GM19025 (cell line): Measurements from ENCODE around the gene GALNT18.

Experiments
- ATAC-seq: cut with Tn5 transposase; IDR thresholded peaks from one replicate; pipeline ENCODE4 v1.9.1; 2021; ENCODE audit warnings: mild to moderate bottlenecking, low read depth, moderate library complexity; ENCODE audit not compliant: unreplicated experiment

GALNT18 gene

DNA sequence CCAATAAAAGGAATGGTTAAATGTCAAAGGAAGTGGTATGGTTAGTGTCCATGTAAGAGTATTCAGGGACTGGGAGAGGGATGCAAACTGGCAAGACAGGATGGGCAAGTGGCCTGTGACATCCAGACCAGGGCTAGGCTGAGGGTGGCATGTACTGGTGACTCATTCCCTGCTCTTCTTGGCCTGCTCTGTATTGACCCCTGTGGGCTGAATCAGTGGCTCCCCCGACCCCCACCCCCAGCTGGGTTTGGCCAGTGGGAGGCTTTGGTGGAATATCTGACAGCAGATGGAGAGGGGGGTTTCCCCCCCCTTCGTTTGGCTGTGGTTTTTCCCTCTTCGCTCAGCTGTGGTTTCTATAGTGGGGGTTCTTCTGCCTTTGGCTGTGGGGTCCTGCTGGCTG lies 356.5 kb downstream of the GALNT18 start:
- ATAC-seq: no peak

DNA sequence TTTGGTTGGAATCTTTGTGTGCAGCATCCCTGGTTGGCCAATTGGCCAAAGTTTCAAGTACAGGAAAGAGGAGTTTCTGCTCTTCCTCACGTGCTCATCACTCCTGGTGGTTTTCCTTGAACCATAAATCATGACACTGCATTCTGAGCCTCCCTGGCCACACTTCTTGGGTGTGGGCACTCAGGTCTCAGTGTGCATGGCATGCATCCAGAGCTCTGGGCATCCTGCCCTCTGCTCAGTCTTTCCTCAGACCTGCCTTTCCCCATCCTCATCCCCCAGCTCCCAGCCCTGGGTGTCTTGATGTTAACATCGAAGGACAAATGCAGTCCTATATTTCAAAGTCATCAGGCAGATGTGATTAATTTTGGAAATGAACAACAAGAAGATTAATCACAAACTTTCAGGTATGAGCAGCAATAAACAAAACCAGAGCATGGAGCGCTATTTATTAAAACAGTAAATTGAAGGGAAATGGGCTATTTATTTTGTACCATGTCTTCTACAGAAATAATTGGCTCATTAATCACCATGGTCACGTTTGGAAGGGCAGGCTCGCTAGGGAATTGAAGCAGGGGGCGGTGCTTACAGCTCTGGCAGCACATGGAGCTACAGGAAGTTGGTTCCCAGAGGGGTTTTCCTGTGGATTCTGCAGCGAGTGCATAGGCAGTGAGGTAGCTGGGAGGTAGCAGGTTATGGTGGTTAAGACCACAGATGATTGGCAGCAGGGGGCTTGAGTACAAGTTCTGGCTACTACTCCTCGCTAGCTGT lies 358.4 kb downstream of the GALNT18 start:
- no peak for ATAC-seq

DNA sequence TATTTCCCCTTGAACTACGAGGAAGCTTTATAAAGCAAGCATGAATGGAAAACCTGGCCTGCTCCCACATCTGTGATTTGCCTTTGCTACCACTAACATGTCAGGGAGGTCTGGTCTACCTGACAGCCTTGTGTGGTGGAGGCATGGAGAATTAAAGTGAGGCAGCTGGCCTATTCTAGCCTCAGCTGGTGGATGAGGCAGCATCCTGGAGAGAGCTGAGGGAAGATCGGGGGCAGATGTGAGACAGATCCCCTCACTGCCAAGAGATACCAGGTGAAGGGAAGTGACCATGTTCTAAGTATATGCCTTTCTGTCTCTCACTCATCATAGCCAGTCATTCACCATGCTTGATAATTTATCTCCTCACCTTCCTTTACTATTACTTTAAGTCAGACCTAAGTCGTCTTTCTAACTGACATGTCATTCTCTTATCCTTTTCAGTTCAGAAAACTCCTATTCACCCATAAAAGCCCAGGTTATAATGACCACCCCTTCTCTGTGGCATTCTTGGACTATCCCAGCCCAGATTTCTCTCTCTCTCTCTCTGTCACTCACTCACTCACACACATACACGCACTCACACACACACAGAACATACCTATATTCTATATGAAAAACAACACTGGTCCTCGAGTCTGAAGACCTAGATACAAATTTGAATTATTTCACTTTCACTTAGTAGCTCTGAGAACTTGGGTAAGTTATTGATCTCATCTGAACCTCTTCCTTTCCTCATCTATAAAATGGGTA lies 359.5 kb downstream of the GALNT18 start:
- ATAC-seq: no peak

DNA sequence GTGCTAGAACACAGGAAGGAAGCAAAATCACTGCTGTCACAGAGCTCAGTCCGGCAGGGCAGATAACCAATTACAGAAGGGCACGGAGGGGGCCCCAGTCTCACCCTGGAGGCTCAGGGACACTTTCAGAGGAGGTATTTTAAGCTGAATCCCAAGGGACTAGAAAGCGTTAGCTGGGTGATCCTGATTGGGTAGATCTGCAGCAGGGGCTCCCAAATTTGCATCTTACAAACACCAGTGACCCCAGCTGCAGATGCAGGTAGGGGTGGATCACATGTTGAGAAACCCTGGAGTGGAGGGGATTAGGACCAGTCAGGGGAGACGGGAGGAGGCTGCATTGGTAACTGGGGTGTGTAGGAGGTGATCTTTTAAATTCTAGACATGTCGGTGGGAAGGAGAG lies 360.2 kb downstream of the GALNT18 start:
- peak; percentile 49 for ATAC-seq

DNA sequence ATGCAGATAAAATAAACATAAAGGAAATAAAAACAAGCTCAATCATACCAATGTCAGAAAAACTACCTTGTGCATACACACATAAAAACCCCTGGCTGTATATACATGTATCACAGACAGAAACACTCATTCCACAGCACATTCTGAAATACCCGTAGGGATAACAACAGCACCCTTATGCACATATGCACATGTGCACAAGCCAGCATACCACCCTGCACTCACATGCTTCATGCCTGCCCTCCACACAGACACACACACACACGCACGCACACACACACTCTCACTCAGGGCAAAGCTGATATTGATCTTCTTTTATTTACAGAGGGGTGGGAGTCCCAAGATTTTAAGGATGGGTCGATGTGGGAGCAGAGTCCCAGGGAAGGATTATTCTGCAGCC lies 360.9 kb downstream of the GALNT18 start:
- ATAC-seq: no peak

DNA sequence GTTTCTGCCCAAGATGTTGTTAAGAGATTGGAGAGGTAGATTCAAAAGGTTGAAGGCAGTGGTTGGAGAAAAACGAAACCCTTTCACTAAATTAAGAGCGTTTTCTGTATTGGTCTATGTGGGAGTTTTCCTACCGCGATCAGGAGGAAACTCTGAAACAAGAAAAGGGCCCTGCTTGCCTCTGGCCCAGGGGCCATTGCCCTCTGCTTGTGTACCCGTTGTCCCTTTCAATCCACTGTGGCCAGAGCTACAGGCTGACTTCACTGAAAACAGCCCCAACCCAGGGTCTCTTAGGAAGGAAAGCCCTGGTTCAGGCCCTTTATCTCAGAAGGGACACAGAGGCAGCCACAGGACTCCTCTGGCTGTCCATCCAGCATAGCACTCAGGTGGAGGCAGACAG lies 367.8 kb downstream of the GALNT18 start:
- no peak for ATAC-seq

DNA sequence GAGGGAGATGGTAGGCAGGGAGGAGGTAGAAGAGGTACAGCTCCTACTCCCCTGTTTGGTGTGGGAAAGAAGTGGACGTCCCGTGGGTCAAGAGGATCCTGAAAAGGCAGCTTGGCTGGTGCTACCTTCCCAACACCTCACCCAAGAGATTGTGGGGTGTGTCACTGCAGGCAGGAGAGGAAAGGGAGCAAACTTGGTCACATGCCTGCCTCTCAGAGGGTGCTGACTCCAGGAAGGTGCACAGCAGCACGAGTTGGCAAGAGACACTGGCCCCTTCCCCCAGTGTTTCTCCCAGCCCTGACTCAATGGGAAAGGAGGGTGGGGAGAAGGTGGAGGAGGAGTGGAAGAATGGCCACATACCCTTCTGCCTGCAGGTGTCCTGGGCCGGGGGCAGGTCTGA lies 368.3 kb downstream of the GALNT18 start:
- ATAC-seq: no peak

DNA sequence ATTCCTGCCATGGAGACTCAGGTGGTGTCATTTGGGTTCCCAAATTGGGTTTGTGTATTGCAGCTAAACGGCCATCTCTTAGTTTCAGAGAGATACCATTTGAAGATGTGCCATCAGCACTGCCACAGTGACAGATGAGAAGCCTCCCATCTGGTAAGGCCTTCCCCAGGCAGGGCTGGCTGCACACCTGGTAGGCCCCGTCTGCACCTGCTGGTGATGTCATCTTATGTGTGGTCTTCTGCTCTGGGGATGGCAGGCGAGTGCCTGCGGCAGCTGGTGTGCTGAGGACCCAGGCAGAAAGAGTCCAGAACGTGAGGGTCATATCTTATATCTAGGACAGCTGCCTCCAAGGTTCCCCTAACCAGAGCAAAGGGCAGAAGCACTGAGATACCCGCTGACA lies 369.4 kb downstream of the GALNT18 start:
- ATAC-seq: no peak

DNA sequence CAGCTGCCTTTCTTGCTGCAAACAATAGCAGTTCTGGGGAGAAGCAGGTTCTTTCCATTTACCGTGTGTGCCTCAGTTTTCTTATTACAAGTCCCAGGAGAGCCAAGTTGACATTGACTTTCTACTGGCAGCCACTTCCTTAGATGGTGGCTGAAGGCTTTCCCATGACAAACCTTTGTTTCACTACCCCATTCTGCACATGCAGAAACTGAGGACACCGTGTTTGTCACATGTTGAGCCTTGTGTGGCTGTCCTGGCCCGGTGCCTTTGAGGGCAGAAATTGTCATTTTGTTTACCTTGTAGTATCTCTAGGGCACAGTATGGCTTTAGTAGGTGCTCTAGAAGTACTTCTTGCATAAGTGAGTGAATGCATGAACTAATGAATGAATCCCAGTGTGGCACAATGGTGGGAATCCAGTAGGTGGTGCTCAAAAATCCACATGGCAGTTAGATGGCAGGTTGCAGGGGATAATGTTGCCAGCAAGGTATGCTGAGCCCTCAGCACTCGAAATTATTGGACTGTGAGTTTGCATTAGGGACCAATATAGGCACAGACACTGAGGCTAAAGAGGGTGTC lies 370.3 kb downstream of the GALNT18 start:
- ATAC-seq: no peak

DNA sequence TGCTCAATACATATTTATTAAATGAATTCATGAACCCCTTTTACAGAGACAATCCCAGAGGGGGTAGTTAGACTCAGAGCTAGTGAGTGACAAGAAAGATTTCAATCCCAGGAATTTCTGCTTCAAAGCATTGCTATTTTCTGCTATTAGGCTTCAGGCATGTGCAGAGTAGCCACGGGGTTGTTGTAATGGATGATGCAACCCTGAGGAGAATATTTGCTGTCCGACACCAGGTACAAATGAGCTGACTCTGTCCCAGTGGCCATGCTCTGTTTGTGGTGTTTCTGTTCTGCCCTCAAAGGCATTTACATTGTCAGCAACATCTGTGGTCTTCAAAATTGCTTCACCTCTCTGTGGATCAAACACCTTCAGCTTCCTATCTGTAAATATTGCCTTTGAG lies 371.3 kb downstream of the GALNT18 start:
- no peak for ATAC-seq

DNA sequence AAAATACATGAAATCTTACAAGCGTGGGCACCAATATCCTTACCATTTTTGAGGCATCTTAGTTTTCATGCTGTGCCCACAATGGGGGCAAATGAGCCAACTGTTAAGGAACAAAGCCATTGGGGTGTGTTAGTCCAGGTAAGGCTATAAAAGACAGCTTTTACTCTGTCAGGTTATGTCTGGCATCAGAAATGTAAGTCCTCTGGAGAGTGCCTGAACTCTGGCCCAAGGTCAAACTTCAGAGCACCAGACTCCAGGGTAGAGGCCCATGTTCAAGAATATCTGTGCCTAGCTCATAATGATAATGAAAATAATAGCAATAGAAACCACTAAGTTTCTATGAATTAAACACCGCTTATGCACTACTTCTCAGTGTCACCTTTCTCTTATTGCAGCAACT lies 374.2 kb downstream of the GALNT18 start:
- no peak for ATAC-seq

DNA sequence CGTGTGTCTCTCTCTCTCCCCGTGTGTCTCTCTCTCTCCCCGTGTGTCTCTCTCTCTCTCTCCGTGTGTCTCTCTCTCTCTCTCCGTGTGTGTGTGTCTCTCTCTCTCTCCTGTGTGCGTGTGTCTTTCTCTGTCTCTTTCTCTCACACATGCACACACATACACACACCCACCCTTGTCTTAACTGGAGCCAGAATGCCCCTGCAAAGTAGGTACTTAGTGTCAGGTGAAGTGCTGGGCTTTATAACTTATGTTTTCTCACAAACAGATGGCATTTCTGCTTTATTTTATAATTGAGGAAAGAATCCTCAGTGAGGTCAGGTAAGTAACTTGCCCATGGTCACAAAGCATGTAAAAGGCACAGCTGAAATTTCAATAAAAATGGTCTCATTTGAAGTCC lies 374.7 kb downstream of the GALNT18 start:
- ATAC-seq: no peak

DNA sequence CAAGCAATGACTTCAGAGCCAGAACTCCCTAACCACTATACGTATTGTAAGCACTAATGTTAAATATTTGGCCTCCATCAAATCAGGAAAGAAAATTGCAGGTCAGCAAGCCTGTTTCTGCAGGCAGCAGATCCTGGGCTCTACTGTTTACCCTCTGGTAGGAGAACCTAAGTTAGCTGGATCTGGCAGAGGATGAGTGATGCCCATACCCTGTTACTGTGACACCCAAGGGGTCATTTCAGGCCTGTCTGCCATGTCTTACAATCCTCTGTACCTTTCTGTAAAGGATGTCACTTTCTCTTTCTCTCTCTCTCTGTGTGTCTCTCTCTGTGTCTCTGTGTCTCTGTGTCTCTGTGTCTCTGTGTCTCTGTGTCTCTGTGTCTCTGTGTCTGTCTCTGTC lies 375.6 kb downstream of the GALNT18 start:
- ATAC-seq: no peak

DNA sequence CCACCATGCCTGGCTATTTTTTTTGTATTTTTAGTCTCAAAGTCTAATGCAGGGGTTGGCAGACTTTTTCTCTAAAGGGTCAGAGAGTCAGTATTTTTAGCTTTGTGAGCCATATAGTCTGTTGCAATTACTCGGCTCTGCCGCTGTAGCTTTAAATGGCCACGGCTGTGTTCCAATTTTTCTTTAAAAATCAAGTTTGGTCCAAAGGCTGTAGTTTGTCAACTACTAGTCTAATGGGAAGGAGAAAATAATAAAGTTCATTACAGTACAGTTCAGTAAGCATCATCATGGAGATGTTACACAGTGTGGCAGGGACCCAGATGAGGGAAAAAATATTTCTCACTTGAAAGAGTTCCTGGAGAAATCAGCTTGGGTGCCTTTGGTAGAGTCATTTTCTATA lies 376.4 kb downstream of the GALNT18 start:
- ATAC-seq: no peak

DNA sequence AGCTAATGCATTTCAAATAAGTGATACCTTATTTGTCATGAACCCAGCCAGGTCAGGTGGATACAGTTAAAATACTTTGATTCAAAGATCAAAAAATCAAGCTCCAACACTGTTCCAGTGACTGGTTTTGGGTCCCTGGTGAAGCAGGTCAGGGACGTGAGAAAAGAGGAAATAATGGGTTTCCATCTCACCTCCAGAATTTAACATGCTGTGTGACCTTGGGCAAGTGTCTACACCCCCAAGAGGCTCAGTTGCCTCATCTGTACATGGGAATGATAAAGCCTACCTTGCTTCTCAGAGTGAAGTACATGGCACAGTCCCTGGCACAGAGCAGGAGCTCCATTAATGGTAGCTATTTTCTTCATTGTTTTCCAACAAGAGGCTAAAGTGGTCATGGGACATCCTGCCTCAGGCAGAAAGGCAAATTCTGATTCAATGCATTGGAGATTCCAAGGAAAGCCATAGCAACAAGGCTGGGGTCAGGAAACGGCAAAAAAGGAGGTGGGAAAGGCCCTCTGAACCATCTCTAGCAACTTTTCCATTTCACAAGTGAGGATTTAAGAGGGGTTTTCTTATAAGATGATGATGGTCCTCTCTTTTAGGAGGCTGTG lies 377.2 kb downstream of the GALNT18 start:
- ATAC-seq: no peak

DNA sequence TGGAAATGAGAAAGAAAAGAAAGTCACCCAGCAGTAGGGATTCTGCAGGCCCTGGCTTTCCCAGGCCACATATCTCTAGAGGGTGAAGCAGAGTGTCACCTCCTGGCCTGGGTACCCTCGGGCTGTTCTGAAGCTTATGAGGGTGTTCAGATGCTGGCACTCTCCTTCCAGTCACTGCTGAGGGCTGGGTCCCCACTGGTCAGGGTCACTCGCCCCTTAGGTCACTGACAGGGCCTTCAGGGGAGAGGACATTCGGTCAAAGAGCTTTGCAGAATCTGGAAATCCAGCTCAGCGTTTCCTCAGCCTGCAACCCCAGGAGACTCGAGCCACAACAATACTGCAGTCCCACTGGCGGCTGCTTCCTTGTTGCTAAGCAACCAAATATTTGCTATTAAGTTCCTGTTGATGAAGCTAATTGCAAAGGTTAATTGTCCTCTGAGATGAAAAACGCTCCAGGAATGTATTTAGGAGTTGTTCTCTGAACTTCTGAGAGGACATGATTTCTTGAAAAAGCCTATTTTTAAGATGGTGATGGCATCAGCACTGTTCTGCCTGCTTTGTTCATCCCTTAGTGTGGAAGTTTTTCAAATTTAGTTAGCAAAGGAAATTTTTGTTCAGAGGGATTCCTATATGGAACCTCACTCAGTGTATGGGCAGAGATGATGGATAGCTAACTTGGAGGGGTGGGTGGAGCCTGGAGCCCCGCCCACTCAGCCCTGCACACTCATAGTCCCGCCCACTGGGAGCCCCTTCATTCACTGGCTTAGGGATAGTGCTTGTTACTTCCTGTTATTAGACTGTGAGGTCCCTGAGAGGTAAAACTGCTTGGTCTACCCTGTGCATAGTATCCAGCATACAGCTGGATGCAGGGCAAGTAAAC lies 378.0 kb downstream of the GALNT18 start:
- ATAC-seq: no peak

DNA sequence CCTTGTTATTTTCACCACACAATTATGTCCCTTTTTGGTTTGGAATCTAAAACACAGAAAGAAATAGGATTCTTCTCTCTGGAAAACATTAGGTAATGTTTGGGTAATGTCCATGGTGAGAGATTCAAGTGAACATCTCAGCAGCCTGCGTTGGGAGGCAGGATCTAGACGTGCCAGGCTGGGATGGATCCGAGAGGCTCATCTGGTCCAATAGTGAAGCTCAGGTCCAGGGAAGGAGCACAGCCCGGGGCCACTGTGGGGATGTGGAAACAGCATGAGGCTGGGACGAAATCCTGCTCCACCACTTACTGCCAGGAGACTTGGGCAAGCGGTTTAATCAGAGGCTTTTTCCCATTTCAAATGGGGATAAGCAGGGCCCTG lies 378.6 kb downstream of the GALNT18 start:
- no peak for ATAC-seq

DNA sequence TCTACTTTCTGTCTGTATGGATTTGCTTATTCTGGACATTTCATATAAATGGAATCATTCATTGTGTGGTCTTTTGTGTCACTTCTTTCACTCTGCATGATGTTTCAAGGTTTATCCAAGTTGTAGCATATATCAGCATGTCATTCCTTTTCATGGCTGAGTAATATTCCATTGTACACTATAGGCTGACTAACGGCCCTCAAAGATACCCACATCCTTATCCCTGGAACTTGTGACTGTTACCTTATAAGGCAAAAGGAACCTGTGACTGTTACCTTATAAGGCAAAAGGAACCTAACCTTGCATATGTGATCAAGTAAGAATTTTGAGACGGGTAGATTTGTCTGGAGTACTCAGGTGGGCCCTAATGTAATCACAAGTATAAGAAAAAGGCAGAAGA lies 380.5 kb downstream of the GALNT18 start:
- no peak for ATAC-seq

DNA sequence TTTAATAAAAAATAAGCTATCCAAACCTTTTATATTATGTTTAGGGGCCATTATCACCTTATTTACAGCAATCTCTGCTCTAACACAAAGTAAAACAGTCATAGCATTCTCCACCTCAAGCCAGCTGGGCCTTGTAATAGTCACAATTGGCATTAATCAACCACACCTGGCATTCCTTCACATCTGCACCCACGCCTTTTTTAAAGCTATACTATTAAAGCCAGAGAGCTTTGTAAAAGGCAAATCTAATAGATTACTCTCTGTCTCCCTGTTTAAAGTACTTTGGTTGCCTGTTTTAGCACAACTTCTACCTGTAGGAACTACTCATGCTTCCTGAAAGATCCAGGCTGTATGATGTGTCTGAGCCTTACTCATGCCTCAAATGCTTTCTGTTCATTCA lies 381.8 kb downstream of the GALNT18 start:
- ATAC-seq: no peak

DNA sequence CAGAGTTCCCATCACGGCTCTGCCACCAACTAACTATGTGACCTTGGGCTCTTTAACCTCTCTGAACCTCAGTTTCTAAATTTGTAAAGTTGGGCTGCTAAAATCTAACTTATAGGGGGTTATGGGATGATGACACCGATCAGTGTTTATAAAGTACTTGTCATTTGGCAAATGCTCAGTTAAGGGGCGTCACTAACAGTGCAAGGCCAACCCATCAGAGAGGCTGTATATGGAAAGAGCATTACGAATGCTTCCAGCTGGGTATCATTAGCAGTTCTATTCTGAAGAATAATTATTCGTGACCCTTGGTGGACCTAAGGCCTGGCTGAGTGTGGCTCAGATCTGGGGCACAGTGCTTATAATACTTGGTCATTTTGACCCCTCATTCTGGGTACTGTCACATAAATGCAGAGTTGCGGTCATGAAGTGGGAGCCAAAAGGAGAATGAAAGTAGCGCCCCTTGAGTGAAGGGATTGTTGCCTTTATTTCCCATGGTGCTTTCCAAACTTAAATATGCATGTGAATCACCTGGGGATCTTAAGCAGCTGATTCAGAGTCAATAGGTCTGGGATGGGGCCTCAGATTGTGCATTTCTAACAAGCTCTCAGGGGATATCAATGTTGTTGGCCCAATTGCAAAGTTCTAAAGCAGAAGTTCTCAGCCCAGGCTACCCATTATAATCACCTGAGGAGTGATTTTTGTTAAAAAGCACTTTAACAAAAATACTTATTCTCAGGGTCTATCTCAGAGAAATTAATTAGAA lies 384.6 kb downstream of the GALNT18 start:
- no peak for ATAC-seq
